PC-9 (cell line): ENCODE data around the gene OR10A2.

Experiments used
- CTCF ChIP-seq: fragments of 200-600 bp; sonication (generic); conservative IDR thresholded peaks from 2 replicates; pipeline ENCODE4 v1.6.1; 2017; ENCODE audit warnings: mixed run types, antibody characterized with exemption, mild to moderate bottlenecking, moderate library complexity
- EZH2 ChIP-seq: fragments of 200-600 bp; sonication (generic); IDR thresholded peaks from 2 replicates; pipeline ENCODE4 v1.8.0; 2017; ENCODE audit warnings: antibody characterized with exemption, low read depth

GRCh38 chr11:6920702-6921101 is 57.8 kb downstream of the OR10A2 start, which contains the start of gene OR2D3:
- TF ChIP-seq CTCF (no peak), EZH2 (no peak)
